IPS-18a (cell line): Measurements from ENCODE around the gene LGI4.

Source experiments
- H3K27ac ChIP-seq: one replicate; pipeline ENCODE4 v1.5.1; 2013; ENCODE audit warnings: low read length
- H3K27me3 ChIP-seq: one replicate; pipeline ENCODE4 v1.6.1; 2013; ENCODE audit warnings: mild to moderate bottlenecking, low read length; ENCODE audit not compliant: control insufficient read depth, insufficient read depth
- H3K36me3 ChIP-seq: one replicate; pipeline ENCODE4 v1.6.1; 2013; ENCODE audit warnings: low read depth, low read length; ENCODE audit not compliant: control insufficient read depth
- H3K4me1 ChIP-seq: one replicate; pipeline ENCODE4 v1.6.1; 2013; ENCODE audit warnings: low read depth, low read length; ENCODE audit not compliant: control insufficient read depth
- H3K4me3 ChIP-seq: one replicate; pipeline ENCODE4 v1.5.1; 2013; ENCODE audit warnings: low read length
- H3K9ac ChIP-seq: one replicate; pipeline ENCODE4 v1.6.1; 2013; ENCODE audit warnings: mild to moderate bottlenecking, low read length, moderate library complexity
- H3K9me3 ChIP-seq: one replicate; pipeline ENCODE4 v1.6.1; 2013; ENCODE audit warnings: low read depth, low read length; ENCODE audit not compliant: control insufficient read depth

The LGI4 gene

GRCh38 chr19:35168196-35168595 lies 33.3 kb upstream of the LGI4 start:
- H3K36me3 ChIP-seq, result peaks cover 40% of the 10 kb centered on the region
- H3K4me1 ChIP-seq, result no peaks in the 10 kb centered on the region
- no peaks in the 10 kb centered on the region for H3K9me3 ChIP-seq
- no peak overlapping the region for H3K4me3 ChIP-seq
- H3K27me3 ChIP-seq, result no peaks in the 10 kb centered on the region
- no peak overlapping the region for H3K9ac ChIP-seq
- H3K27ac ChIP-seq, result no peak overlapping the region

GRCh38 chr19:35167251-35168119 lies 32.6 kb upstream of the LGI4 start:
- Histone ChIP-seq H3K9me3 (no peaks in the 10 kb centered on the region), H3K4me3 (no peak overlapping the region), H3K27ac (no peak overlapping the region), H3K9ac (no peak overlapping the region), H3K36me3 (peaks cover 40% of the 10 kb centered on the region), H3K27me3 (no peaks in the 10 kb centered on the region), H3K4me1 (no peaks in the 10 kb centered on the region)

- no peaks in the 10 kb centered on the region for H3K27me3 ChIP-seq
- peaks cover 46% of the 10 kb centered on the region for H3K36me3 ChIP-seq
- no peaks in the 10 kb centered on the region for H3K4me1 ChIP-seq
- no peaks in the 10 kb centered on the region for H3K9me3 ChIP-seq
- H3K27ac ChIP-seq, result no peak overlapping the region
- no peak overlapping the region for H3K9ac ChIP-seq
- no peak overlapping the region for H3K4me3 ChIP-seq
Measured at GRCh38 chr19:35166100-35167063, 31.5 kb upstream of the LGI4 start.

DNA sequence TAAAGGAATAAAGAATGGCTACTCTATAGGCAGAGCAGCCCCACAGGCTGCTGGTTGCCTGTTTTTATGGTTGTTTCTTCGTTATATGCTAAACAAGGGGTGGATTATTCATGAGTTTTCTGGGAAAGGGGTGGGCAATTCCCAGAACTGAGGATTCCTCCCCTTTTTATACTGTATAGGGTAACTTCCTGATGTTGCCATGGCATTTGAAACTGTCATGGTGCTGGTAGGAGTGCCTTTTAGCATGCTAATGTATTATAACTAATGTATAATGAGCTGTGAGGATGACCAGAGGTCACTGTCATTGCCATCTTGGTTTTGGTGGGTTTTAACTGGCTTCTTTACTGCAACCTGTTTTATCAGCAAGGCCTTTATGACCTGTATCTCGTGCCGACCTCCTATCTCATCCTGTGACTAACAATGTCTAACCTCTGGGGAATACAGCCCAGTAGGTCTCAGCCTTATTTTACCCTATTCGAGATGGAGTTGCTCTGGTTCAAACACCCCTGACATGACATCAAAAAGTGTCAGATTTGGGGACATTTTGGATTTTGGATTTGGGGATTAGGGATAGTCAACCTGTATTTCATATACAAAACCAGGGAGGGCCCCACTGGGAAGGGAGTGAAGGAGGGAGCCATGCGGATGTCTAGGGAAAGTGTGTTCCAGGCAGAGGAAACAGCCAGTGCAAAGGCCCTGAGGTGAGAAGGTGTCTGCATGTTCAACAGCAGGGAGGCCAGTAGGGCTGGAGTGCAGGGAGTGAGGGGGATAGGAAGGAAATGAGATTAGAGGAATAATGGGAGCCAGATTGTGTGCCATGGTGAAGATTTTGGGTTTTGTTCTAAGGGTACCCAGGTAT lies 30.6 kb upstream of the LGI4 start:
- no peak overlapping the region for H3K9ac ChIP-seq
- no peaks in the 10 kb centered on the region for H3K27me3 ChIP-seq
- no peak overlapping the region for H3K27ac ChIP-seq
- peaks cover 53% of the 10 kb centered on the region for H3K36me3 ChIP-seq
- H3K9me3 ChIP-seq, result no peaks in the 10 kb centered on the region
- no peaks in the 10 kb centered on the region for H3K4me1 ChIP-seq
- H3K4me3 ChIP-seq, result no peak overlapping the region

DNA sequence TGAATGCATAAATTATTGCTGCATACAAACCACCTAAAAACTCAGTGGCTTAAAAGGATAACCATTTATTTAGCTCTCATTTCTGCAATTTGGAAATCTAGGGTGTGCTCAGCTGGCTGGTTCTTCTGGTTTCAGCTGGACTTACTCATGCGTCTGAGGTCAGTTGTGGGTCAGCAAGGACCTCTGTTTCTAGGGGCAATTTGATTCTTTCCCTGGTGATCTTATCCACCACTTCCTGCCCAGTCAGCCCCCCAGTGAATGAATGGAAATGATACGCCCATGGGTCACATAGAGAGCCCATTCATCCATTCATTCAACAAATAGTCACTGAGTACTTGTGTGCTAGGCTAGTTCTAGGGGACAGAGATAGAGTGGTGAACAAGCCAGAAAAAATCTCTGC lies 29.6 kb upstream of the LGI4 start:
- no peak overlapping the region for H3K27ac ChIP-seq
- H3K4me3 ChIP-seq, result no peak overlapping the region
- no peaks in the 10 kb centered on the region for H3K27me3 ChIP-seq
- no peak overlapping the region for H3K9ac ChIP-seq
- no peaks in the 10 kb centered on the region for H3K9me3 ChIP-seq
- H3K4me1 ChIP-seq, result no peaks in the 10 kb centered on the region
- H3K36me3 ChIP-seq, result peaks cover 56% of the 10 kb centered on the region

- peaks cover 66% of the 10 kb centered on the region for H3K36me3 ChIP-seq
- H3K4me3 ChIP-seq, result no peak overlapping the region
- no peak overlapping the region for H3K27ac ChIP-seq
- H3K9me3 ChIP-seq, result no peaks in the 10 kb centered on the region
- no peak overlapping the region for H3K9ac ChIP-seq
- no peaks in the 10 kb centered on the region for H3K27me3 ChIP-seq
- no peaks in the 10 kb centered on the region for H3K4me1 ChIP-seq
Measured at GRCh38 chr19:35162471-35163326, 27.8 kb upstream of the LGI4 start.

GRCh38 chr19:35161434-35161743 lies 26.5 kb upstream of the LGI4 start:
- Histone ChIP-seq H3K27me3 (no peaks in the 10 kb centered on the region), H3K4me3 (no peak overlapping the region), H3K9ac (no peak overlapping the region), H3K27ac (no peak overlapping the region), H3K36me3 (peaks cover 63% of the 10 kb centered on the region), H3K4me1 (no peaks in the 10 kb centered on the region), H3K9me3 (no peaks in the 10 kb centered on the region)

DNA sequence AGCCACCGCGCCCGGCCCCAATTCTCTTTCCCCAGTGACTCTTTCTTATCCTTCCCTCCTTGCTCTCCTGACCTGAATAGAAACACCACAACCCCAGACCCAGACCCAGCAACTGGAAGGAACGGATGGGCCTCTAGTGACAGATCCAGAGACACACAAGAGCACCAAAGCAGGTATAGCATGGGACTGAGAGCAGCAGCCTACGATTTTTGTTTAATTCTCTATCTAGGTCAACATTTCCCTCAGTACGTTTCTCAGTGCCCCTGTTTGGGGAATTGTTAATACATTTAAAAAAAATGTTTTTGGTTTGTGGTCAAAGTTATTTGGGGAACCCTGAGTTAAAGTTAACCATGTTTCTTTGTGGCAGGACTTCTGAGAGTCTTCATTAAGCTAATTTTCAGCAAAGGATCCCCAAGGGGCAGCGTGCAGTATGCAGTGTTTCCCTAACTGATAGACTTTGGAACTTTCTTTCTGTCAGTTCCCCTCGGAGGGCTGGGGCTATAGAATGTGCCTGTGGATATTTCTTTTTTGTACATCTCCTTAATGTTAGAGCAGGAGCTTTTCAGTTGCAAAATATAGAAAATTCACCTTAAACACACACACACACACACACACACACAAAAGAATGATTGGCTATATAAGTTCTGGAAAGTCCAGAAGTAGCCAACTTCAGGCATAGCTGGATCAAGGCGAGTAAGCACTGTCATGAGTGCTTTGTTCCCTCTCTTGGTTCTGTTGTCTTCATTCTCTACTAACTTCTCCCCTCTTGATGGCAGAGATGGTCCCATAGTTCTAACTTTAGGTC lies 26.0 kb upstream of the LGI4 start:
- H3K27ac ChIP-seq, result no peak overlapping the region
- no peaks in the 10 kb centered on the region for H3K9me3 ChIP-seq
- H3K27me3 ChIP-seq, result no peaks in the 10 kb centered on the region
- H3K9ac ChIP-seq, result no peak overlapping the region
- peaks cover 4% of the 10 kb centered on the region for H3K4me1 ChIP-seq
- H3K4me3 ChIP-seq, result no peak overlapping the region
- peaks cover 57% of the 10 kb centered on the region for H3K36me3 ChIP-seq

DNA sequence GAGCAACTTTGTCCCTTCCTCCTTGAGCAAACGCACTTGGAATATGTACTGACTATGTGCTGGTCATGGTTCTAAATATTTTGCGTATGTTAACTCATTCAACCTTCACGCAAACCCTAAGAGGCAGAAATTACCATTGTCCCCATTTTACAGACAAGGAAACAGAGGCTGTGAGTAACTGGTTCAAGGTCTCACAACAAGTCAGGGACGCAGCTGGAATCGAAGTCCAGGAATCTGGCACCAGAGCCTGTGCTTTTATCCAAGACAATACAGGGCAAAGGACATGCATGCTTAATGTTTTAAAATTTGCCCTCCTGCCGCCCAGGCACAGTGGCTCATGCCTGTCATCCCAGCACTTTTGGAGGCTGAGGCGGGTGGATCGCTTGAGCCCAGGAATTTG lies 24.7 kb upstream of the LGI4 start:
- H3K36me3 ChIP-seq, result peaks cover 49% of the 10 kb centered on the region
- no peak overlapping the region for H3K27ac ChIP-seq
- H3K27me3 ChIP-seq, result no peaks in the 10 kb centered on the region
- H3K9ac ChIP-seq, result no peak overlapping the region
- H3K4me1 ChIP-seq, result peaks cover 8% of the 10 kb centered on the region
- no peaks in the 10 kb centered on the region for H3K9me3 ChIP-seq
- H3K4me3 ChIP-seq, result no peak overlapping the region

GRCh38 chr19:35157431-35157830 lies 22.6 kb upstream of the LGI4 start:
- Histone ChIP-seq H3K27ac (no peak overlapping the region), H3K36me3 (peaks cover 40% of the 10 kb centered on the region), H3K4me3 (no peak overlapping the region), H3K9me3 (no peaks in the 10 kb centered on the region), H3K27me3 (peaks cover 13% of the 10 kb centered on the region), H3K9ac (no peak overlapping the region), H3K4me1 (peaks cover 19% of the 10 kb centered on the region)
